H1 (cell line): ENCODE results near the gene SMAP2. TPM values are rescaled to one million over a fixed set of nuclear protein-coding genes. Genes with fewer than 3 reads are reported as not detected.
A peak's percentile ranks its signal among the peaks of the same experiment; 100 is the strongest.

Source experiments
- CTCF ChIA-PET: fragments of 300-600 bp; sonication (Branson Sonifier 250); formaldehyde crosslinking; loops from one replicate; lab custom pipeline; 2021; ENCODE audit not compliant: partially characterized antibody; lab: Charles Lee
- POLR2A ChIA-PET: fragments of 300-600 bp; sonication (Branson Sonifier 250); formaldehyde crosslinking; loops from one replicate; lab custom pipeline; 2021; ENCODE audit warnings: inconsistent platforms; ENCODE audit not compliant: partially characterized antibody; lab: Charles Lee
- DNase-seq, 2 experiments: peaks; one replicate each; pipeline versions ENCODE4 v3.0.0 to v3.0.0-alpha.2; 2010 to 2022; ENCODE audit warnings: low spot score in 2 of 2, low read depth in 1 of 2, mixed read lengths in 1 of 2
- FAIRE-seq: peaks from 2 replicates; lab custom pipeline; 2011; peaks lifted over from hg19 to GRCh38; lab: Jason Lieb, UNC
- H2AFZ ChIP-seq: 2 replicates; pipeline ENCODE4 v1.8.1; 2012; ENCODE audit warnings: low read length, inconsistent platforms
- H2AK5ac ChIP-seq: 2 replicates; pipeline ENCODE4 v1.6.1; 2013; ENCODE audit warnings: low read depth, low read length
- H2BK120ac ChIP-seq: replicated peaks from 2 replicates; pipeline ENCODE3; 2013; ENCODE audit warnings: low read depth, low read length, inconsistent platforms
- H2BK12ac ChIP-seq: 2 replicates; pipeline ENCODE4 v1.6.1; 2013; ENCODE audit warnings: low read depth, low read length
- H2BK15ac ChIP-seq: 2 replicates; pipeline ENCODE4 v1.6.1; 2013; ENCODE audit warnings: low read length
- H2BK20ac ChIP-seq: 2 replicates; pipeline ENCODE4 v1.6.1; 2013; ENCODE audit warnings: low read length
- H2BK5ac ChIP-seq: 2 replicates; pipeline ENCODE4 v1.6.1; 2013; ENCODE audit warnings: low read depth, low read length
- H3K14ac ChIP-seq: 2 replicates; pipeline ENCODE4 v1.6.1; 2013; ENCODE audit warnings: inconsistent platforms; ENCODE audit not compliant: insufficient read length
- H3K18ac ChIP-seq: 2 replicates; pipeline ENCODE4 v1.6.1; 2013; ENCODE audit warnings: low read length; ENCODE audit errors: extremely low read depth
- H3K23ac ChIP-seq: 2 replicates; pipeline ENCODE4 v1.6.1; 2013; ENCODE audit warnings: inconsistent platforms; ENCODE audit not compliant: insufficient read length
- H3K23me2 ChIP-seq: 2 replicates; pipeline ENCODE4 v1.6.1; 2013; ENCODE audit warnings: low read depth, low read length
- H3K27ac ChIP-seq: 2 replicates; pipeline ENCODE4 v1.6.1; 2011; ENCODE audit warnings: low read depth, low read length, inconsistent platforms
- H3K27me3 ChIP-seq, 4 experiments: replicated peaks in 1 of 4; 1 replicate in 1 of 4; 2 replicates in 3 of 4; pipeline versions ENCODE4 v1.6.1 to v1.8.1; 2011 to 2013; ENCODE audit warnings: low read length in 3 of 4, mild to moderate bottlenecking in 3 of 4, inconsistent platforms in 2 of 4, mixed read lengths in 2 of 4, moderate library complexity in 1 of 4; ENCODE audit not compliant: control insufficient read depth in 3 of 4, insufficient read depth in 3 of 4; ENCODE audit errors: extremely low read depth in 1 of 4
- H3K36me3 ChIP-seq, 4 experiments: 2 replicates each; pipeline versions ENCODE4 v1.6.1 to v1.8.1; 2011 to 2013; ENCODE audit warnings: mild to moderate bottlenecking in 4 of 4, low read length in 3 of 4, moderate library complexity in 2 of 4, control low read depth in 1 of 4, inconsistent platforms in 1 of 4; ENCODE audit not compliant: insufficient read depth in 4 of 4, control insufficient read depth in 2 of 4
- H3K4ac ChIP-seq: replicated peaks from 2 replicates; pipeline ENCODE3; 2013; ENCODE audit warnings: low read length, low read depth, mixed read lengths, inconsistent platforms; ENCODE audit not compliant: insufficient read length
- H3K4me1 ChIP-seq, 4 experiments: replicated peaks in 1 of 4; 1 replicate in 1 of 4; 2 replicates in 3 of 4; pipeline versions ENCODE4 v1.6.1 to v1.8.1; 2011 to 2013; ENCODE audit warnings: low read length in 3 of 4, inconsistent platforms in 2 of 4, mixed read lengths in 1 of 4; ENCODE audit not compliant: insufficient read depth in 4 of 4, control insufficient read depth in 3 of 4
- H3K4me2 ChIP-seq, 2 experiments: 2 replicates each; pipeline versions ENCODE4 v1.6.1 to v1.8.1; 2011 to 2013; ENCODE audit warnings: low read depth in 2 of 2, low read length in 2 of 2, control low read depth in 1 of 2, inconsistent platforms in 1 of 2, mild to moderate bottlenecking in 1 of 2; ENCODE audit not compliant: insufficient read depth in 1 of 2
- H3K4me3 ChIP-seq, 4 experiments: fragments of 200-600, 300-600 bp in 1 of 4; sonication (generic), shearing (Covaris generic), sonication (Bioruptor Twin) in 1 of 4; 2 replicates each; pipeline versions ENCODE4 v1.5.1 to v1.8.1; 2011 to 2016; ENCODE audit warnings: low read length in 4 of 4, low read depth in 3 of 4, control low read depth in 2 of 4, inconsistent platforms in 2 of 4, mild to moderate bottlenecking in 2 of 4, mixed read lengths in 1 of 4, moderate library complexity in 1 of 4; ENCODE audit not compliant: insufficient read depth in 2 of 4; ENCODE audit errors: extremely low read depth in 1 of 4
- H3K56ac ChIP-seq: replicated peaks from 2 replicates; pipeline ENCODE3; 2013; ENCODE audit warnings: low read depth, mild to moderate bottlenecking, mixed read lengths, low read length, inconsistent platforms; ENCODE audit not compliant: insufficient read length
- H3K79me1 ChIP-seq: 2 replicates; pipeline ENCODE4 v1.6.1; 2013; ENCODE audit warnings: low read depth, low read length, control low read depth
- H3K79me2 ChIP-seq, 2 experiments: 2 replicates each; pipeline versions ENCODE4 v1.6.1 to v1.8.1; 2012 to 2013; ENCODE audit warnings: low read length in 2 of 2, mild to moderate bottlenecking in 2 of 2, inconsistent platforms in 1 of 2; ENCODE audit not compliant: insufficient read depth in 2 of 2, control insufficient read depth in 1 of 2
- H3K9ac ChIP-seq, 4 experiments: replicated peaks in 1 of 4; 1 replicate in 1 of 4; 2 replicates in 3 of 4; pipeline versions ENCODE4 v1.6.1 to v1.8.1; 2011 to 2013; ENCODE audit warnings: low read depth in 3 of 4, low read length in 3 of 4, control low read depth in 2 of 4, mild to moderate bottlenecking in 2 of 4, moderate library complexity in 2 of 4, inconsistent platforms in 1 of 4; ENCODE audit errors: extremely low read depth in 1 of 4
- H3K9me3 ChIP-seq, 2 experiments: 2 replicates each; pipeline versions ENCODE4 v1.6.1 to v1.8.1; 2012 to 2013; ENCODE audit warnings: mild to moderate bottlenecking in 2 of 2, moderate library complexity in 2 of 2, control low read depth in 1 of 2, inconsistent platforms in 1 of 2, low read depth in 1 of 2, low read length in 1 of 2, mixed read lengths in 1 of 2; ENCODE audit not compliant: insufficient read depth in 2 of 2
- H4K20me1 ChIP-seq, 2 experiments: replicated peaks in 1 of 2; 2 replicates each; pipeline versions ENCODE3 to v1.8.1; 2011 to 2013; ENCODE audit warnings: inconsistent platforms in 2 of 2, low read length in 2 of 2, mild to moderate bottlenecking in 1 of 2; ENCODE audit not compliant: insufficient read depth in 2 of 2, control insufficient read depth in 1 of 2
- H4K5ac ChIP-seq: 2 replicates; pipeline ENCODE4 v1.6.1; 2013; ENCODE audit warnings: low read length, low read depth, mixed read lengths, inconsistent platforms; ENCODE audit not compliant: insufficient read length
- H4K8ac ChIP-seq: 2 replicates; pipeline ENCODE4 v1.8.0; 2013; ENCODE audit warnings: mild to moderate bottlenecking, moderate library complexity, low read length, inconsistent platforms; ENCODE audit not compliant: insufficient read depth; ENCODE audit errors: extremely low read depth
- H4K91ac ChIP-seq: replicated peaks from 2 replicates; pipeline ENCODE3; 2013; ENCODE audit warnings: low read length, mixed read lengths, inconsistent platforms; ENCODE audit not compliant: insufficient read length
- BACH1 ChIP-seq: IDR thresholded peaks from 2 replicates; pipeline ENCODE4 v1.6.1; 2012; ENCODE audit warnings: low read length, improper control_type of control experiment
- BCL11A ChIP-seq, 2 experiments: IDR thresholded peaks; one replicate each; pipeline ENCODE4 v1.6.1; 2011; ENCODE audit warnings: low read depth in 2 of 2, low read length in 2 of 2, mild to moderate bottlenecking in 2 of 2
- MAX ChIP-seq: IDR thresholded peaks from 2 replicates; pipeline ENCODE4 v1.6.1; 2012; ENCODE audit warnings: inconsistent platforms
- NANOG ChIP-seq: IDR thresholded peaks from 2 replicates; pipeline ENCODE4 v1.6.1; 2011; ENCODE audit warnings: low read length, low read depth, mild to moderate bottlenecking, inconsistent platforms; ENCODE audit not compliant: insufficient read depth, poor library complexity, severe bottlenecking
- NRF1 ChIP-seq: IDR thresholded peaks from 2 replicates; pipeline ENCODE4 v1.6.1; 2011; ENCODE audit warnings: mild to moderate bottlenecking, low read depth, low read length, improper control_type of control experiment
- PHF8 ChIP-seq: fragments of 200-600 bp; sonication (generic); conservative IDR thresholded peaks from 2 replicates; pipeline ENCODE4 v1.7.1; 2012; ENCODE audit warnings: low read depth, mild to moderate bottlenecking, inconsistent platforms, low read length, moderate library complexity
- POU5F1 ChIP-seq: IDR thresholded peaks from 2 replicates; pipeline ENCODE4 v1.6.1; 2011; ENCODE audit warnings: low read depth, mild to moderate bottlenecking, low read length, moderate library complexity
- RNF2 ChIP-seq: fragments of 200-900, 300-1000 bp; sonication (generic); IDR thresholded peaks from 2 replicates; pipeline ENCODE4 v1.7.1; 2016; ENCODE audit warnings: borderline replicate concordance, low read depth, mild to moderate bottlenecking, antibody characterized with exemption, low read length; ENCODE audit not compliant: poor library complexity, severe bottlenecking; ENCODE audit errors: missing control alignments
- RXRA ChIP-seq: IDR thresholded peaks from 2 replicates; pipeline ENCODE4 v1.6.1; 2011; ENCODE audit warnings: low read depth, mild to moderate bottlenecking, low read length, moderate library complexity; ENCODE audit not compliant: insufficient read depth
- SP1 ChIP-seq: IDR thresholded peaks from 2 replicates; pipeline ENCODE4 v1.6.1; 2011; ENCODE audit warnings: low read depth, low read length
- SP4 ChIP-seq: IDR thresholded peaks from 2 replicates; pipeline ENCODE4 v1.6.1; 2012; ENCODE audit warnings: low read length, inconsistent platforms
- TCF12 ChIP-seq: IDR thresholded peaks from 2 replicates; pipeline ENCODE4 v1.6.1; 2011; ENCODE audit warnings: low read depth, mild to moderate bottlenecking, low read length
- TEAD4 ChIP-seq: IDR thresholded peaks from 2 replicates; pipeline ENCODE4 v1.6.1; 2012; ENCODE audit warnings: low read depth, low read length, inconsistent platforms, mixed read lengths
- USF2 ChIP-seq: IDR thresholded peaks from 2 replicates; pipeline ENCODE4 v1.6.1; 2011; ENCODE audit warnings: low read length, improper control_type of control experiment
- polyA plus RNA-seq, 7 experiments: library from polyadenylated mRNA; depleted of rRNA in 3 of 7; stranded (reverse) in 5 of 7; unstranded in 2 of 7; fragments of >200 nt in 5 of 7; fragments of 200-250 nt in 2 of 7; gene quantifications; 1 replicate in 5 of 7; 2 replicates in 1 of 7; 4 replicates in 1 of 7; pipeline versions ENCODE4 v1.2.1 to v1.2.3, GENCODE V29; 2011 to 2013; ENCODE audit warnings: missing spikeins in 2 of 7, mixed read lengths in 2 of 7
- total RNA-seq: library from RNA; stranded (reverse); fragmentation: NEBNext Ultra II Directional; extraction: Animal tissue kit (Norgen Biotek cat#: 25700); gene quantifications from 2 replicates; pipeline ENCODE4 v1.2.1, GENCODE V29; 2021

SMAP2 gene
- total and polyA plus RNA-seq, 2 of the 8 experiments (the other 6 are each of a cell fraction or from before 2014, with no cell fraction given): 4.3 to 5.5 TPM

GRCh38 chr1:40382601-40383000 lies 9.1 kb downstream of the SMAP2 start:
- Histone ChIP-seq H3K27ac (no peak overlapping the region), H3K23ac (no peak overlapping the region), H3K9ac (no peak overlapping the region), H3K9me3 (no peaks in the 10 kb centered on the region), H3K18ac (no peak overlapping the region), H2BK120ac (no peak overlapping the region), H3K27me3 (no peaks in the 10 kb centered on the region), H4K91ac (no peak overlapping the region), H4K5ac (no peak overlapping the region), H3K79me2 (no peaks in the 10 kb centered on the region; a peak in 1 of 4 replicates), H3K4me2 (0 out of 4 replicates have a peak overlapping the region, but pooled peaks of 1 of the 2 experiments have one; percentile 37), H2BK12ac (no peak overlapping the region), H3K23me2 (no peaks in the 10 kb centered on the region; the same call in 1 of the 2 replicates), H3K56ac (no peak overlapping the region), H3K4me1 (peaks cover 0 to 3% (median under 1%) of the 10 kb centered on the region in 4 experiments; a peak in 1 of 7 replicates), H4K8ac (no peak overlapping the region), H3K36me3 (no peaks in the 10 kb centered on the region), H2BK5ac (no peak overlapping the region), H4K20me1 (no peaks in the 10 kb centered on the region), H2BK15ac (no peak overlapping the region), H3K4ac (no peak overlapping the region), H3K79me1 (no peaks in the 10 kb centered on the region), H2BK20ac (no peak overlapping the region), H2AFZ (no peak overlapping the region), H2AK5ac (no peak overlapping the region), H3K4me3 (no peak overlapping the region), H3K14ac (no peak overlapping the region)
- ChIA-PET POLR2A (no interaction called here), CTCF (interaction anchor here (0.6 to 1.7 kb wide), 6 partner anchors 12 to 44 kb away, joined by 3 to 5 read pairs (median 4); no protein-coding TSS in a partner anchor)
- FAIRE-seq (no peak), DNase-seq (no peak)
- no peak for TF ChIP-seq POU5F1
- TF ChIP-seq USF2: no peak
- no peak for TF ChIP-seq NANOG
- no peak for TF ChIP-seq TCF12
- no peak for TF ChIP-seq BCL11A (IDR thresholded peaks at IDR 0.05; ENCODE audit: low read depth in 2 of 2, low read length in 2 of 2)
- TF ChIP-seq SP4: no peak
- TF ChIP-seq MAX: no peak
- no peak for TF ChIP-seq NRF1
- no peak for TF ChIP-seq SP1
- no peak for TF ChIP-seq TEAD4
- no peak for TF ChIP-seq RXRA
- no peak for TF ChIP-seq RNF2
- TF ChIP-seq PHF8: no peak
- no peak for TF ChIP-seq BACH1
